Fibroblast of lung (primary cell): ENCODE data around the gene TMEM203. TPM values are rescaled to one million over a fixed set of nuclear protein-coding genes. Genes with fewer than 3 reads are reported as not detected.
A peak's percentile ranks its signal among the peaks of the same experiment; 100 is the strongest.
"Not testable (repeated sequence)": the region's sequence is repeated elsewhere in the genome, so short reads cannot be mapped to it uniquely, and the experiment has no call there.

ENCODE experiments used
- DNase-seq, 2 donors: peaks; one replicate each; pipeline versions ENCODE4 v3.0.0 to v3.0.0-alpha.2; 2010; ENCODE audit warnings: low read depth in 2 of 2
- H2AFZ ChIP-seq: 2 replicates; pipeline ENCODE4 v1.5.1; 2012; ENCODE audit warnings: low read length, control low read depth, inconsistent platforms
- H3K27ac ChIP-seq: 2 replicates; pipeline ENCODE4 v1.5.1; 2011; ENCODE audit warnings: low read length, control low read depth; ENCODE audit not compliant: insufficient read depth
- H3K27me3 ChIP-seq: 2 replicates; pipeline ENCODE4 v1.5.1; 2011; ENCODE audit warnings: mild to moderate bottlenecking, low read length; ENCODE audit not compliant: control insufficient read depth, insufficient read depth
- H3K36me3 ChIP-seq: 2 replicates; pipeline ENCODE4 v1.5.1; 2011; ENCODE audit warnings: low read length; ENCODE audit not compliant: control insufficient read depth, insufficient read depth
- H3K4me1 ChIP-seq: 2 replicates; pipeline ENCODE4 v1.5.1; 2011; ENCODE audit warnings: low read length; ENCODE audit not compliant: control insufficient read depth, insufficient read depth; ENCODE audit errors: extremely low read depth
- H3K4me2 ChIP-seq: 2 replicates; pipeline ENCODE4 v1.5.1; 2011; ENCODE audit warnings: low read length, control low read depth; ENCODE audit not compliant: insufficient read depth; ENCODE audit errors: extremely low read depth
- H3K4me3 ChIP-seq, 4 experiments: fragments of 200-600 bp in 1 of 4; sonication (generic) in 1 of 4; replicated peaks in 1 of 4; 2 replicates each; pipeline ENCODE4 v1.5.1; 2011 to 2016; ENCODE audit warnings: low read length in 4 of 4, low read depth in 3 of 4, mild to moderate bottlenecking in 3 of 4, control low read depth in 2 of 4, inconsistent platforms in 1 of 4, mixed read lengths in 1 of 4; ENCODE audit not compliant: insufficient read depth in 1 of 4; ENCODE audit errors: control extremely low read depth in 1 of 4
- H3K79me2 ChIP-seq: 2 replicates; pipeline ENCODE4 v1.5.1; 2012; ENCODE audit warnings: mild to moderate bottlenecking, low read length, inconsistent platforms; ENCODE audit not compliant: control insufficient read depth, insufficient read depth
- H3K9ac ChIP-seq: 2 replicates; pipeline ENCODE4 v1.5.1; 2011; ENCODE audit warnings: mild to moderate bottlenecking, low read length, control low read depth; ENCODE audit not compliant: insufficient read depth
- H3K9me3 ChIP-seq: 2 replicates; pipeline ENCODE4 v1.5.1; 2012; ENCODE audit warnings: low read depth, low read length; ENCODE audit not compliant: control insufficient read depth, insufficient read depth
- H4K20me1 ChIP-seq: 2 replicates; pipeline ENCODE4 v1.5.1; 2011; ENCODE audit warnings: low read length; ENCODE audit not compliant: control insufficient read depth, insufficient read depth; ENCODE audit errors: extremely low read depth
- EZH2 ChIP-seq: IDR thresholded peaks from 2 replicates; pipeline ENCODE4 v1.5.1; 2012; ENCODE audit warnings: low read length, control low read depth, mild to moderate bottlenecking; ENCODE audit errors: missing control alignments
- polyA plus RNA-seq, 2 donors: library from polyadenylated mRNA; depleted of rRNA in 1 of 2; stranded (reverse) in 1 of 2; unstranded in 1 of 2; fragments of >200 nt; gene quantifications; 2 replicates each; pipeline ENCODE4 v1.2.1, GENCODE V29; 2011 to 2012; ENCODE audit warnings: missing spikeins in 1 of 2
- total RNA-seq: library from RNA; depleted of rRNA; stranded (reverse); fragments of >200 nt; gene quantifications from 2 replicates; pipeline ENCODE4 v1.2.1, GENCODE V29; 2014
- TF ChIP-seq, protein P1 (sequence below), 2 donors: IDR thresholded peaks in 1 of 2; conservative IDR thresholded peaks in 1 of 2; 1 replicate in 1 of 2; 2 replicates in 1 of 2; pipeline ENCODE4 v1.5.1; 2011 to 2012; ENCODE audit warnings: low read length in 2 of 2, control low read depth in 1 of 2, inconsistent platforms in 1 of 2, low read depth in 1 of 2, mild to moderate bottlenecking in 1 of 2

TMEM203 gene
- total and polyA plus RNA-seq, 2 donors (not counting 1 experiment from before 2014, with no cell fraction given) = 36.3 to 38.6 TPM

DNA sequence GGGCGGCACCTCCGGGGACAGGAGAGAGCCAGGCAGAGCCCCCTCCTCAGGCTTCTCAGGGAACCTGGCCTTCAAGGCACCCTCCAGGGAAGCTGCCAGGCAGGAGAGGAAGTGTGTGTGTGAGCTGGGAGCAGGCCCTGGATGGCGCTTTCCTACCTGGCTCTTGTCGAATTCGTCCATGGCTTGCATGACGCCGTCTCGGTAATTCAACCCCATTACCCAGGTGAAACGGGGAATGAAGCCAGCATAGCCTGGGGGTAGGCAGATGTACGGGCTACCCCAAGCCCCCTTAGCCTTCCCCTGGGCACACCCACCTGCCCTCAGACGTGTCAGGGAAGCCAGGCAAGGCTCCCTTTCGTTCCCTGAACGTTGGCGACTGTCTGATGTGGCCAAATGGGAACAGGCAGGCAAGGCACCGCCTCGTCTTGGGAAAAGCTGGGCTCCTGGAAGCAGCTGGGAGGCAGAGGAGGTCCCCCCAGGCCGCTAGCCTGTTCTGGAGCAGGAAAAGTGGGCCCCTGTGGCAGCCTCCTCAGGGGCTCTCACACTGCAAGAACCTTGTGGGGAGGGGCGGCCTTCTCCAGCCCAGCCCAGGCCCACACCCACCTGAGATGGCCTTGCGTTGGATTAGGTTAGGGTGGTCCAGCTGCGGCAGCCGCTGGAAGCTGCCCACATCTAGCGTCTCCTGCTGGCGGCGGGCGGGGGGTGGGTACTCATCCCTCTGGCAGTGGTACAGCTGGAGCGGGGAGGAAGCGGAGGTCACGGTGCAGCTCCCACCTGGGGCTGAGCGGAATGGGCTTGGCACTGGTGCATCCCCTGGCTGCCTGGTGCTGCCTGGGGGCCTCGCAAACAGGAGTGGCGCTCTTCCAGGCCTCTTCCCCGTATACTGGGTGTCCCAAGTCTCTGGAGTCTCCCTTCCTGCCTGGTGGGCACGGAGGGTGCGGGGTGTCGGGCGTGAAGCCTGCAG, 39.3 kb upstream of the TMEM203 start:
- no peak overlapping the region for H3K4me2 ChIP-seq
- H3K36me3 ChIP-seq = peaks cover 18% of the 10 kb centered on the region
- no peaks in the 10 kb centered on the region for H3K9me3 ChIP-seq
- H3K4me1 ChIP-seq = peaks cover 4% of the 10 kb centered on the region
- no peak overlapping the region for H3K27ac ChIP-seq
- DNase-seq = no peak
- no peak overlapping the region for H2AFZ ChIP-seq
- no peak for TF ChIP-seq EZH2
- TF ChIP-seq, protein P1, sequence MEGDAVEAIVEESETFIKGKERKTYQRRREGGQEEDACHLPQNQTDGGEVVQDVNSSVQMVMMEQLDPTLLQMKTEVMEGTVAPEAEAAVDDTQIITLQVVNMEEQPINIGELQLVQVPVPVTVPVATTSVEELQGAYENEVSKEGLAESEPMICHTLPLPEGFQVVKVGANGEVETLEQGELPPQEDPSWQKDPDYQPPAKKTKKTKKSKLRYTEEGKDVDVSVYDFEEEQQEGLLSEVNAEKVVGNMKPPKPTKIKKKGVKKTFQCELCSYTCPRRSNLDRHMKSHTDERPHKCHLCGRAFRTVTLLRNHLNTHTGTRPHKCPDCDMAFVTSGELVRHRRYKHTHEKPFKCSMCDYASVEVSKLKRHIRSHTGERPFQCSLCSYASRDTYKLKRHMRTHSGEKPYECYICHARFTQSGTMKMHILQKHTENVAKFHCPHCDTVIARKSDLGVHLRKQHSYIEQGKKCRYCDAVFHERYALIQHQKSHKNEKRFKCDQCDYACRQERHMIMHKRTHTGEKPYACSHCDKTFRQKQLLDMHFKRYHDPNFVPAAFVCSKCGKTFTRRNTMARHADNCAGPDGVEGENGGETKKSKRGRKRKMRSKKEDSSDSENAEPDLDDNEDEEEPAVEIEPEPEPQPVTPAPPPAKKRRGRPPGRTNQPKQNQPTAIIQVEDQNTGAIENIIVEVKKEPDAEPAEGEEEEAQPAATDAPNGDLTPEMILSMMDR (conservative IDR thresholded peaks at IDR 0.05 in 1 of 2, IDR thresholded peaks at IDR 0.05 in 1 of 2; ENCODE audit: low read depth in 1 of 2, low read length in 2 of 2) = no peak
- no peaks in the 10 kb centered on the region for H4K20me1 ChIP-seq
- H3K27me3 ChIP-seq = no peaks in the 10 kb centered on the region
- no peak overlapping the region for H3K9ac ChIP-seq
- H3K79me2 ChIP-seq = peaks cover 25% of the 10 kb centered on the region
- H3K4me3 ChIP-seq = no peak overlapping the region

DNA sequence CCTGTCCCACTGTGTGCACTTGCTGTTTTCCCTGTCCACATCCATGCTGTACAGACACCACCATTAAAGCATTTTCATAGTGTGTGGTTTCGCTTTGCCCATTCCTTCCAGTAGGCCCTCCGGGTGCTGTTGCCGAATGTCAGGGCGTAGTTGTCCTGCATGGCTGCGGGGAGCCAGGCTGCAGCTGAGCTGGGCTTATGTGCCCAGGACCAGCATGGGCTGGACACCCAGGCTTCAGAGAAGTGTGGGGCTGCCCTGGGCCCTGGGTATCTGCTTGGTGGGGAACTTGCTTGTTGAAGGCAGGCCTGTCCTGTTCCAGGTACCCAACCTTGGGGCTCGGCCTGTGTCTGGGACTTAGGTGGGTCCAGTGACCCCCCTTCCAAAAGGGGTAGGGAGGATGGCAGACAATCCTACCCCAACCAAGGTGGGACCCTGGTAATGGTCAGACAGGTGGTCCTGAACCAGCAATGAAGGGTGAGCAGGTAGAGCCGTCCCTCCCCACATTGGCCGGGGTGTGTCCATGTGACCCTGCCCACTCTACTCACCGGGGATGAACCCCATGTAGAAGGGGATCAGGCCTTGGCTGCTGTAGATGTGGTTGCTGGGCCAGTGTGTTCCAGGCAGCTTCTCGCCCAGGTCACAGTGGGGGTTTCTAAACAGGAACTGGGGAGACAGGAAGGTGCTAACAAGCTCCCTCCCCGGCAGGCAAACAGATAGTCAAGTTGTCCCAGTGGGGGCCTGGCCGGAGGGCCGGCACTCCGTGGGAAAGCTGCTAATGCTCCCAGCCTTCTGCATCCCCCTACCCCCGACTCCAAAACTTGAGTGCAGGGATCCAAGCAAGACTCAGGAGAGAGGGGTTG, 38.4 kb upstream of the TMEM203 start:
- H3K4me2 ChIP-seq = no peak overlapping the region
- peaks cover 6% of the 10 kb centered on the region for H3K4me1 ChIP-seq
- no peaks in the 10 kb centered on the region for H4K20me1 ChIP-seq
- H3K27me3 ChIP-seq = no peaks in the 10 kb centered on the region
- H2AFZ ChIP-seq = no peak overlapping the region
- H3K4me3 ChIP-seq = no peak overlapping the region
- H3K9me3 ChIP-seq = no peaks in the 10 kb centered on the region
- no peak overlapping the region for H3K9ac ChIP-seq
- no peak for TF ChIP-seq EZH2
- TF ChIP-seq, protein P1 (conservative IDR thresholded peaks at IDR 0.05 in 1 of 2, IDR thresholded peaks at IDR 0.05 in 1 of 2; ENCODE audit: low read depth in 1 of 2, low read length in 2 of 2) = peak in 1 of 2 donors; percentile 10
- peaks cover 30% of the 10 kb centered on the region for H3K79me2 ChIP-seq
- no peak for DNase-seq
- H3K36me3 ChIP-seq = peaks cover 18% of the 10 kb centered on the region
- H3K27ac ChIP-seq = no peak overlapping the region

DNA sequence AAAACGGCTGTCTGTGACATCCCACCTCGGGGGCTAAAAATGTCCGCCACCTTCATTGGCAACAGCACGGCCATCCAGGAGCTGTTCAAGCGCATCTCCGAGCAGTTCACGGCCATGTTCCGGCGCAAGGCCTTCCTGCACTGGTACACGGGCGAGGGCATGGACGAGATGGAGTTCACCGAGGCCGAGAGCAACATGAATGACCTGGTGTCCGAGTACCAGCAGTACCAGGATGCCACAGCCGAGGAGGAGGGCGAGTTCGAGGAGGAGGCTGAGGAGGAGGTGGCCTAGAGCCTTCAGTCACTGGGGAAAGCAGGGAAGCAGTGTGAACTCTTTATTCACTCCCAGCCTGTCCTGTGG, 37.8 kb upstream of the TMEM203 start:
- H3K4me2 ChIP-seq, H3K9ac ChIP-seq, H3K27ac ChIP-seq, H2AFZ ChIP-seq, H4K20me1 ChIP-seq, H3K27me3 ChIP-seq, H3K4me1 ChIP-seq, H3K9me3 ChIP-seq, DNase-seq, H3K4me3 ChIP-seq: not testable (repeated sequence)
- peaks cover 36% of the 10 kb centered on the region for H3K79me2 ChIP-seq
- H3K36me3 ChIP-seq = peaks cover 18% of the 10 kb centered on the region
